ENCODE results near the gene RHCG. TPM values are rescaled to one million over a fixed set of nuclear protein-coding genes. Genes with fewer than 3 reads are reported as not detected.

RHCG gene
- total RNA-seq, 1 experiment from 2014 or later: 0.28 TPM

GRCh38 chr15:89446255-89446891 is 50.0 kb downstream of the RHCG start:
- no peak overlapping the region for H4K5ac ChIP-seq (ENCODE audit: insufficient read length, low read depth, low read length)
- H3K79me2 ChIP-seq (ENCODE audit: insufficient read depth, low read length): no peaks in the 10 kb centered on the region
- no peak overlapping the region for H3K4me3 Mint-ChIP-seq
- H3K9ac ChIP-seq (ENCODE audit: extremely low read depth, insufficient read length, low read length): no peak overlapping the region
- no peak overlapping the region for H2BK120ac ChIP-seq (ENCODE audit: low read depth, low read length, poor library complexity, severe bottlenecking)
- H2BK15ac ChIP-seq (ENCODE audit: low read depth, low read length): no peak overlapping the region
- DNase-seq: no peak
- no peak overlapping the region for H3K23ac ChIP-seq (ENCODE audit: insufficient read length, low read depth, low read length)
- no peak overlapping the region for H3K27ac ChIP-seq (ENCODE audit: insufficient read length, low read depth, low read length)
- H3K9me3 Mint-ChIP-seq: no peaks in the 10 kb centered on the region; a peak in 1 of 5 replicates
- H3K36me3 Mint-ChIP-seq (ENCODE audit: insufficient read depth in 1 of 3, low read depth in 3 of 3): no peaks in the 10 kb centered on the region
- no peak overlapping the region for H3K56ac ChIP-seq (ENCODE audit: insufficient read length, low read depth, low read length)
- no peak overlapping the region for H4K8ac ChIP-seq (replicated peaks; ENCODE audit: insufficient read length, low read depth, low read length)
- no peak overlapping the region for H2BK5ac ChIP-seq (ENCODE audit: insufficient read length, low read length)
- H3K4ac ChIP-seq (ENCODE audit: low read depth, low read length): no peak overlapping the region
- TF ChIP-seq, protein P1, sequence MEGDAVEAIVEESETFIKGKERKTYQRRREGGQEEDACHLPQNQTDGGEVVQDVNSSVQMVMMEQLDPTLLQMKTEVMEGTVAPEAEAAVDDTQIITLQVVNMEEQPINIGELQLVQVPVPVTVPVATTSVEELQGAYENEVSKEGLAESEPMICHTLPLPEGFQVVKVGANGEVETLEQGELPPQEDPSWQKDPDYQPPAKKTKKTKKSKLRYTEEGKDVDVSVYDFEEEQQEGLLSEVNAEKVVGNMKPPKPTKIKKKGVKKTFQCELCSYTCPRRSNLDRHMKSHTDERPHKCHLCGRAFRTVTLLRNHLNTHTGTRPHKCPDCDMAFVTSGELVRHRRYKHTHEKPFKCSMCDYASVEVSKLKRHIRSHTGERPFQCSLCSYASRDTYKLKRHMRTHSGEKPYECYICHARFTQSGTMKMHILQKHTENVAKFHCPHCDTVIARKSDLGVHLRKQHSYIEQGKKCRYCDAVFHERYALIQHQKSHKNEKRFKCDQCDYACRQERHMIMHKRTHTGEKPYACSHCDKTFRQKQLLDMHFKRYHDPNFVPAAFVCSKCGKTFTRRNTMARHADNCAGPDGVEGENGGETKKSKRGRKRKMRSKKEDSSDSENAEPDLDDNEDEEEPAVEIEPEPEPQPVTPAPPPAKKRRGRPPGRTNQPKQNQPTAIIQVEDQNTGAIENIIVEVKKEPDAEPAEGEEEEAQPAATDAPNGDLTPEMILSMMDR (conservative IDR thresholded peaks at IDR 0.05): no peak
- H3K18ac ChIP-seq (ENCODE audit: insufficient read length, low read depth, low read length): no peak overlapping the region
- peaks cover 34 to 50% of the 10 kb centered on the region in 2 experiments for H3K4me1 Mint-ChIP-seq
- no peak overlapping the region for H2AK5ac ChIP-seq (ENCODE audit: insufficient read length, low read length)
- no peak overlapping the region for H2AFZ ChIP-seq (ENCODE audit: low read length)
- no peak overlapping the region for H3K27ac Mint-ChIP-seq
- H3K27me3 ChIP-seq (ENCODE audit: insufficient read depth, low read length): no peaks in the 10 kb centered on the region; the same call in 1 of the 2 replicates
- H2BK12ac ChIP-seq (ENCODE audit: insufficient read length, low read depth, low read length): no peak overlapping the region
- no peaks in the 10 kb centered on the region for H4K20me1 ChIP-seq (ENCODE audit: control insufficient read depth, insufficient read depth, insufficient read length)
- no peaks in the 10 kb centered on the region for H3K9me3 ChIP-seq (ENCODE audit: control insufficient read depth, low read depth, low read length)
- no peak overlapping the region for H3K14ac ChIP-seq (ENCODE audit: insufficient read depth, low read length)
- WGBS (ENCODE audit: extremely low coverage, insufficient read length, low lambda C conversion rate): no CpG with 5 or more reads among the region's 9 CpGs
- H2BK20ac ChIP-seq (ENCODE audit: low read depth, low read length, poor library complexity, severe bottlenecking): no peak overlapping the region
- H4K91ac ChIP-seq (ENCODE audit: insufficient read length, low read depth, low read length): no peak overlapping the region
- no peak overlapping the region for H3T11ph ChIP-seq (ENCODE audit: low read length)
- peaks cover 3% of the 10 kb centered on the region; the same call in 1 of the 2 replicates for H3K4me1 ChIP-seq (ENCODE audit: insufficient read depth, low read length)
- no peak overlapping the region for H3K4me2 ChIP-seq (ENCODE audit: insufficient read depth, insufficient read length, low read length)
- no peaks in the 10 kb centered on the region for H3K79me1 ChIP-seq (ENCODE audit: insufficient read depth, low read depth, low read length, poor library complexity, severe bottlenecking)
- H3K27me3 Mint-ChIP-seq (ENCODE audit: low read depth): peaks cover 22% of the 10 kb centered on the region
- no peaks in the 10 kb centered on the region for H3K23me2 ChIP-seq (ENCODE audit: insufficient read length, low read depth, low read length, poor library complexity, severe bottlenecking)

Measured in H9 (cell line).